ENCODE measurements around the gene CDH4.

DNA sequence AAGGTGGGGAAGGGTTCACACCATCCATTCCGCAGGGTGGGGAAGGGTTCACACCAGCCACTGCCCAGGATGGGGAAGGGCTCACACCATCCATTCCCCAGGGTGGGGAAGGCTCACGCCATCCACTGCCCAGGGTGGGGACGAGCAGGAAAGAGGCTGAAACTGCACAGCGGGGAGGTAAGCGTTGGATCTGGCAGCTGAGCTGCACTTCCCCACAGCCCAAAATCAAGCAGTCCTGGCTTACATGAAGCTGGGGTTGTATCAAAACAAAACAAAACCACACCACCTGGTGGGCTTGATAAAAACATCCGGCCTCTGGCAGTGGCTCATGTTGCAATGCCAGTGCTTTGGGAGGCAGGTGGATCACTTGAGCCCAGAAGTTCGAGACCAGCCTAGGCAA lies 545.1 kb downstream of the CDH4 start:
- TF ChIP-seq SIN3A (IDR thresholded peaks at IDR 0.05; ENCODE audit: borderline replicate concordance, insufficient read depth, low read length) (no peak), TAF1 (IDR thresholded peaks at IDR 0.05; ENCODE audit: borderline replicate concordance, insufficient read depth, low read length) (no peak), POLR2AphosphoS5 (IDR thresholded peaks at IDR 0.05; ENCODE audit: low read depth, low read length) (no peak), REST (IDR thresholded peaks at IDR 0.05; ENCODE audit: insufficient read depth in 1 of 2, low read depth in 2 of 2, low read length in 2 of 2) (no peak), FOXP2 (optimal IDR thresholded peaks at IDR 0.05; ENCODE audit: borderline replicate concordance, extremely low read depth, extremely low read length, insufficient read depth) (no peak)

Data from PFSK-1 (cell line).